HG03469 (cell line): ENCODE measurements around the gene PDE6D.

Experiments used
- ATAC-seq: cut with Tn5 transposase; IDR thresholded peaks from one replicate; pipeline ENCODE4 v1.9.1; 2021; ENCODE audit warnings: mild to moderate bottlenecking, moderate library complexity, moderate number of reproducible peaks; ENCODE audit not compliant: unreplicated experiment

The PDE6D gene

GRCh38 chr2:231685349-231686191 is 95.5 kb downstream of the PDE6D start:
- ATAC-seq, result no peak

- ATAC-seq, result no peak
Measured at GRCh38 chr2:231684314-231685223, 96.5 kb downstream of the PDE6D start.

- ATAC-seq, result no peak
Measured at GRCh38 chr2:231683292-231684235, 97.5 kb downstream of the PDE6D start.

- no peak for ATAC-seq
Measured at GRCh38 chr2:231682603-231683291, 98.3 kb downstream of the PDE6D start.
